AG04450 (cell line): ENCODE results near the gene SHISA9. TPM values are rescaled to one million over a fixed set of nuclear protein-coding genes. Genes with fewer than 3 reads are reported as not detected.

ENCODE experiments used
- CTCF ChIA-PET: fragments of 300-600, 350-600 bp; formaldehyde crosslinking; extraction: SDS; loops from one replicate; lab custom pipeline; 2022; ENCODE audit warnings: antibody characterized with exemption, inconsistent platforms; lab: Charles Lee
- POLR2A ChIA-PET: fragments of 350-600 bp; formaldehyde crosslinking; extraction: SDS; loops from one replicate; lab custom pipeline; 2021; ENCODE audit warnings: antibody characterized with exemption, inconsistent platforms; lab: Yijun Ruan, JAX
- DNase-seq: peaks from one replicate; pipeline ENCODE4 v3.0.0-alpha.2; 2011; ENCODE audit warnings: low read depth, low spot score
- H3K27ac ChIP-seq: one replicate; pipeline ENCODE4 v1.5.1; 2012; ENCODE audit warnings: low read depth, low read length, control low read depth
- H3K27me3 ChIP-seq: one replicate; pipeline ENCODE4 v1.6.0; 2012; ENCODE audit warnings: low read length; ENCODE audit not compliant: control insufficient read depth, insufficient read depth
- H3K4me3 ChIP-seq: 2 replicates; pipeline ENCODE4 v1.5.1; 2011; ENCODE audit warnings: mild to moderate bottlenecking, low read depth, low read length, control low read depth
- H3K9me3 ChIP-seq: 2 replicates; pipeline ENCODE4 v1.5.1; 2012; ENCODE audit warnings: low read length; ENCODE audit not compliant: control insufficient read depth, insufficient read depth
- CTCF ChIP-seq: IDR thresholded peaks from 2 replicates; pipeline ENCODE4 v1.5.1; 2011; ENCODE audit warnings: low read depth, low read length, control low read depth, inconsistent platforms
- polyA plus RNA-seq: library from polyadenylated mRNA; depleted of rRNA; stranded (reverse); fragments of >200 nt; gene quantifications from 2 replicates; pipeline ENCODE4 v1.2.3, GENCODE V29; 2011

SHISA9 gene
- polyA plus RNA-seq, 1 experiment, result not detected

DNA sequence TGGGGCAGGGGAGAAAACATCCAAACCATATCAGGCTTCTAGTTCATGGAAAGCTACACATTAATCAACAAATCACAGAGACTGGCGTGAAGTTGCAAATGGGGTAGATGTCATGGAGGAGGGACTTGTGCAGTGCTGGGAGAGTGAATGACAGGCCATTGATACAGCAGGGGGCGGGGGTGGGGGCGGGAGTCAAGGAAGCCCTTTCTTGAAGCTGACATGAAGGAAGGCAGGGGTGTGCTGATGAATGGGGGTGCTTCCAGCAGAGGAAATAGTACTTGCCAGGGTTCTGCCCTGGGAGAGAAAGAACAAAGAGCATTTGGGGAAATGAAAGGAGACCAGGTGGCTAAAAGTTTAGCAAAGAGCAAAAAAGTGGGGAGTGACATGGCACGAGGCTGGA, 269.9 kb downstream of the SHISA9 start:
- Histone ChIP-seq H3K27ac (no peak overlapping the region), H3K9me3 (peaks cover 36% of the 10 kb centered on the region; the same call in 1 of the 2 replicates), H3K27me3 (no peaks in the 10 kb centered on the region), H3K4me3 (no peak overlapping the region)
- no peak for TF ChIP-seq CTCF
- no peak for DNase-seq
- CTCF ChIA-PET, result interaction anchor here (0.6 kb wide), 1 partner anchor 85 kb away, joined by 8 read pairs; no protein-coding TSS in a partner anchor
- POLR2A ChIA-PET, result no interaction called here

DNA sequence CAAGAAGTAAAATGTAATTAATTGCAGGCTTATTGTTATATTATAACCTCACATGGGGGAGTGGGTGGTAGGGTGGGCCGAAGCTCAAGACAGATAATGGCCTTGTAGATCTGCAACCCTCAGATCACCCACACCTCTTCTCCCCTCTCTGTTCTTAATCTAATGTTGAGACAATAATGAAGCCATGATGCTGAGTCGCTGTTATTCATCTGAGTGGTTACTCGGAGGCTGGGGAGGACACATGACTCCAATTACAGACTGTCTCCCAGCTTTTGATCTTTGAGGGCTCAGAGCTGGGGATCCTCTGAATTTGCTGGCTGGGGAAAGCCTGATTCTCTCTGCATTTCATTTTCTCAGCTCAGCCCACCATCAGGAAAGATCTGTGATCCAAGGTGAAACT, 275.3 kb downstream of the SHISA9 start:
- no peak for TF ChIP-seq CTCF
- Histone ChIP-seq H3K27me3 (no peaks in the 10 kb centered on the region), H3K9me3 (peaks cover 35% of the 10 kb centered on the region; the same call in 1 of the 2 replicates), H3K27ac (no peak overlapping the region), H3K4me3 (no peak overlapping the region)
- POLR2A ChIA-PET, result no interaction called here
- CTCF ChIA-PET, result interaction anchor here (0.6 kb wide), 1 partner anchor 413 kb away, joined by 4 read pairs; no protein-coding TSS in a partner anchor
- DNase-seq, result no peak

- DNase-seq, result no peak
- H3K27ac ChIP-seq, result no peak overlapping the region
- TF ChIP-seq CTCF, result no peak
- no peaks in the 10 kb centered on the region for H3K27me3 ChIP-seq
- peaks cover 38% of the 10 kb centered on the region; the same call in 1 of the 2 replicates for H3K9me3 ChIP-seq
- CTCF ChIA-PET, result no interaction called here
- POLR2A ChIA-PET, result no interaction called here
- H3K4me3 ChIP-seq, result no peak overlapping the region
These were observed 276.9 kb downstream of the SHISA9 start for GRCh38 chr16:13178318-13178717.

- ChIA-PET POLR2A (no interaction called here), CTCF (no interaction called here)
- DNase-seq, result no peak
- H3K27me3 ChIP-seq, result no peaks in the 10 kb centered on the region
- no peak for TF ChIP-seq CTCF
- no peak overlapping the region for H3K4me3 ChIP-seq
- peaks cover 23% of the 10 kb centered on the region; the same call in 1 of the 2 replicates for H3K9me3 ChIP-seq
- H3K27ac ChIP-seq, result no peak overlapping the region
These were observed 280.0 kb downstream of the SHISA9 start for GRCh38 chr16:13181432-13181831.

DNA sequence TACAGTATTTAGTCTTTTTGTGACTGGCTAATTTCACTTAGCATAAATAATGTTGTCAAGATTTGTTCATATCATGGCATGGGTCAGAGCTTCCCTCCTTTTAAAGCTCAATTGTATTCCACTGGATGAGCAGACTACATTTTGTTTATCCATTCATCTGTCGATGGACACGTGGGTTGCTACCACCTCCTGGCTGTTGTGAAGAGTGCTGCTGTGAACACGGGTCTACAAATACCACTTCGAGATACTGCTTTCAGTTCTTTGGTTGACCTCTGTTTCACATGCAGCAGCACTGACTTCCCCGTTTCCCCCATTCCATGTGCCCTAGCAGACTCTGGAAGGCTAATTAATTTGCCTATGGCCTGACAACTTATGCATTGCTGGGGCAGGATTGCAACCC, 285.4 kb downstream of the SHISA9 start:
- H3K27me3 ChIP-seq, result no peaks in the 10 kb centered on the region
- H3K27ac ChIP-seq, result no peak overlapping the region
- TF ChIP-seq CTCF, result no peak
- no peak for DNase-seq
- H3K4me3 ChIP-seq, result no peak overlapping the region
- CTCF ChIA-PET, result no interaction called here
- POLR2A ChIA-PET, result no interaction called here
- H3K9me3 ChIP-seq, result peaks cover 20% of the 10 kb centered on the region; the same call in 1 of the 2 replicates
